ENCODE measurements around the gene LILRB2. TPM values are rescaled to one million over a fixed set of nuclear protein-coding genes. Genes with fewer than 3 reads are reported as not detected.
"Not testable (repeated sequence)": the region's sequence is repeated elsewhere in the genome, so short reads cannot be mapped to it uniquely, and the experiment has no call there.

Gene LILRB2
- total RNA-seq, 5 donors from 2014 or later (not counting 1 experiment from before 2014, with no cell fraction given) = 0.46 to 0.53 TPM; not detected in 3

- peaks cover 0 to 13% of the 10 kb centered on the region in 2 experiments for H3K27me3 ChIP-seq (replicated peaks in 1 of 2; ENCODE audit: control insufficient read depth in 2 of 2, extremely low read depth in 1 of 2, insufficient read depth in 2 of 2, low read length in 1 of 2)
- CTCF ChIA-PET = interaction anchor here in 1 of 2 donors (0.6 kb wide), 1 partner anchor 226 kb away, joined by 4 read pairs; no protein-coding TSS in a partner anchor
- H3K4me3 Mint-ChIP-seq; H3K9me3 Mint-ChIP-seq; H3K4me3 ChIP-seq (ENCODE audit: control insufficient read depth in 1 of 2, extremely low read depth in 1 of 2, low read length in 1 of 2); POLR2A ChIA-PET; H3K4me1 ChIP-seq (ENCODE audit: control insufficient read depth in 1 of 2, extremely low read depth in 1 of 2, insufficient read depth in 2 of 2, low read length in 2 of 2); ATAC-seq (replicated peaks in 1 of 4); H3K36me3 Mint-ChIP-seq; H3K27ac ChIP-seq (ENCODE audit: low read length); H3K36me3 ChIP-seq (ENCODE audit: control insufficient read depth in 2 of 2, extremely low read depth in 1 of 2, insufficient read depth in 1 of 2, low read length in 1 of 2); H3K9me3 ChIP-seq; H3K27ac Mint-ChIP-seq; DNase-seq: not testable (repeated sequence)
- H3K27me3 Mint-ChIP-seq = peaks cover 11 to 14% of the 10 kb centered on the region in 2 donors
- WGBS (ENCODE audit: insufficient coverage) = no CpG with 5 or more reads among the region's 13 CpGs
- H3K4me1 Mint-ChIP-seq = peaks cover 14 to 19% (median 16%) of the 10 kb centered on the region in 3 donors
These were observed 42.0 kb upstream of the LILRB2 start for GRCh38 chr19:54322934-54323333.

- H3K4me3 Mint-ChIP-seq; POLR2A ChIA-PET; DNase-seq; H3K27ac Mint-ChIP-seq; H3K4me3 ChIP-seq (ENCODE audit: control insufficient read depth in 1 of 2, extremely low read depth in 1 of 2, low read length in 1 of 2); H3K36me3 ChIP-seq (ENCODE audit: control insufficient read depth in 2 of 2, extremely low read depth in 1 of 2, insufficient read depth in 1 of 2, low read length in 1 of 2); ATAC-seq (replicated peaks in 1 of 4); H3K36me3 Mint-ChIP-seq; H3K9me3 Mint-ChIP-seq; H3K9me3 ChIP-seq; H3K4me1 ChIP-seq (ENCODE audit: control insufficient read depth in 1 of 2, extremely low read depth in 1 of 2, insufficient read depth in 2 of 2, low read length in 2 of 2); H3K27ac ChIP-seq (ENCODE audit: low read length): not testable (repeated sequence)
- WGBS (ENCODE audit: insufficient coverage) = 86% methylated on average over 4 of the region's 13 CpGs
- Mint-ChIP-seq H3K27me3 (peaks cover 14 to 15% of the 10 kb centered on the region in 2 donors), H3K4me1 (peaks cover 10 to 15% (median 12%) of the 10 kb centered on the region in 3 donors)
- CTCF ChIA-PET = interaction anchor here (0.6 kb wide), 2 partner anchors 77 to 225 kb away, joined by 4 read pairs; no protein-coding TSS in a partner anchor
- H3K27me3 ChIP-seq (replicated peaks in 1 of 2; ENCODE audit: control insufficient read depth in 2 of 2, extremely low read depth in 1 of 2, insufficient read depth in 2 of 2, low read length in 1 of 2) = peaks cover 0 to 19% of the 10 kb centered on the region in 2 experiments
These were observed 41.4 kb upstream of the LILRB2 start for GRCh38 chr19:54322295-54322694.

- H3K4me3 Mint-ChIP-seq = no peak overlapping the region
- CTCF ChIA-PET = no interaction called here
- no peaks in the 10 kb centered on the region for H3K9me3 Mint-ChIP-seq
- Histone ChIP-seq H3K4me1 (ENCODE audit: control insufficient read depth in 1 of 2, extremely low read depth in 1 of 2, insufficient read depth in 2 of 2, low read length in 2 of 2) (peaks cover 0 to 5% of the 10 kb centered on the region in 2 experiments), H3K4me3 (ENCODE audit: control insufficient read depth in 1 of 2, extremely low read depth in 1 of 2, low read length in 1 of 2) (no peak overlapping the region), H3K9me3 (no peaks in the 10 kb centered on the region), H3K36me3 (ENCODE audit: control insufficient read depth in 2 of 2, extremely low read depth in 1 of 2, insufficient read depth in 1 of 2, low read length in 1 of 2) (no peaks in the 10 kb centered on the region), H3K27me3 (replicated peaks in 1 of 2; ENCODE audit: control insufficient read depth in 2 of 2, extremely low read depth in 1 of 2, insufficient read depth in 2 of 2, low read length in 1 of 2) (peaks cover 0 to 34% of the 10 kb centered on the region in 2 experiments), H3K27ac (ENCODE audit: low read length) (no peak overlapping the region)
- DNase-seq = no peak
- ATAC-seq (replicated peaks in 1 of 4) = no peak
- POLR2A ChIA-PET = no interaction called here
- 95% methylated on average over 9 of the region's 14 CpGs for WGBS (ENCODE audit: insufficient coverage)
- H3K36me3 Mint-ChIP-seq = no peaks in the 10 kb centered on the region
- H3K4me1 Mint-ChIP-seq = peaks cover 1 to 4% (median 3%) of the 10 kb centered on the region in 3 donors
- no peak overlapping the region for H3K27ac Mint-ChIP-seq
- peaks cover 20 to 23% of the 10 kb centered on the region in 2 donors for H3K27me3 Mint-ChIP-seq
These were observed 39.2 kb upstream of the LILRB2 start for GRCh38 chr19:54319892-54320670.

GRCh38 chr19:54319049-54319448 lies 38.1 kb upstream of the LILRB2 start:
- Mint-ChIP-seq H3K27ac (no peak overlapping the region), H3K4me1 (peaks cover 0 to 2% (median 0%) of the 10 kb centered on the region in 3 donors), H3K27me3 (peaks cover 17 to 22% of the 10 kb centered on the region in 2 donors), H3K4me3 (no peak overlapping the region), H3K36me3 (no peaks in the 10 kb centered on the region), H3K9me3 (no peaks in the 10 kb centered on the region)
- Histone ChIP-seq H3K27me3 (replicated peaks in 1 of 2; ENCODE audit: control insufficient read depth in 2 of 2, extremely low read depth in 1 of 2, insufficient read depth in 2 of 2, low read length in 1 of 2) (peaks cover 0 to 34% of the 10 kb centered on the region in 2 experiments), H3K36me3 (ENCODE audit: control insufficient read depth in 2 of 2, extremely low read depth in 1 of 2, insufficient read depth in 1 of 2, low read length in 1 of 2) (no peaks in the 10 kb centered on the region), H3K4me3 (ENCODE audit: control insufficient read depth in 1 of 2, extremely low read depth in 1 of 2, low read length in 1 of 2) (no peak overlapping the region), H3K9me3 (no peaks in the 10 kb centered on the region), H3K4me1 (ENCODE audit: control insufficient read depth in 1 of 2, extremely low read depth in 1 of 2, insufficient read depth in 2 of 2, low read length in 2 of 2) (peaks cover 0 to 5% of the 10 kb centered on the region in 2 experiments), H3K27ac (ENCODE audit: low read length) (no peak overlapping the region)
- peak in 1 of 35 experiments; percentile 1 for DNase-seq
- ChIA-PET CTCF (no interaction called here), POLR2A (no interaction called here)
- no peak for ATAC-seq (replicated peaks in 1 of 4)
- 64% methylated on average over 5 of the region's 7 CpGs for WGBS (ENCODE audit: insufficient coverage)

- POLR2A ChIA-PET = no interaction called here
- no peaks in the 10 kb centered on the region for H3K9me3 ChIP-seq
These were observed 37.0 kb upstream of the LILRB2 start for GRCh38 chr19:54317965-54318240.

GRCh38 chr19:54317108-54317964 lies 36.4 kb upstream of the LILRB2 start:
- peaks cover 0 to 45% of the 10 kb centered on the region in 2 experiments for H3K27me3 ChIP-seq (replicated peaks in 1 of 2; ENCODE audit: control insufficient read depth in 2 of 2, extremely low read depth in 1 of 2, insufficient read depth in 2 of 2, low read length in 1 of 2)
- Mint-ChIP-seq H3K4me1 (peaks cover 0 to 2% (median 0%) of the 10 kb centered on the region in 3 donors), H3K27ac (no peak overlapping the region), H3K9me3 (no peaks in the 10 kb centered on the region), H3K36me3 (no peaks in the 10 kb centered on the region), H3K27me3 (peaks cover 26 to 37% of the 10 kb centered on the region in 2 donors), H3K4me3 (no peak overlapping the region)
- DNase-seq (peak in 1 of 35 experiments; percentile 15), ATAC-seq (replicated peaks in 1 of 4) (no peak)
- WGBS (ENCODE audit: insufficient coverage) = 94% methylated on average over 18 of the region's 29 CpGs
- H3K4me1 ChIP-seq (ENCODE audit: control insufficient read depth in 1 of 2, extremely low read depth in 1 of 2, insufficient read depth in 2 of 2, low read length in 2 of 2) = peaks cover 0 to 5% of the 10 kb centered on the region in 2 experiments
- no peaks in the 10 kb centered on the region for H3K36me3 ChIP-seq (ENCODE audit: control insufficient read depth in 2 of 2, extremely low read depth in 1 of 2, insufficient read depth in 1 of 2, low read length in 1 of 2)
- CTCF ChIA-PET = interaction anchor here in 1 of 2 donors (0.6 kb wide), 1 partner anchor 105 kb away, joined by 3 read pairs; no protein-coding TSS in a partner anchor
- H3K9me3 ChIP-seq = no peaks in the 10 kb centered on the region
- H3K4me3 ChIP-seq (ENCODE audit: control insufficient read depth in 1 of 2, extremely low read depth in 1 of 2, low read length in 1 of 2) = no peak overlapping the region
- no peak overlapping the region for H3K27ac ChIP-seq (ENCODE audit: low read length)
- POLR2A ChIA-PET = no interaction called here

More at GRCh38 chr19:54317965-54318240, 37.0 kb upstream of the LILRB2 start:
- ATAC-seq (replicated peaks in 1 of 4) = no peak
- Histone ChIP-seq H3K36me3 (ENCODE audit: control insufficient read depth in 2 of 2, extremely low read depth in 1 of 2, insufficient read depth in 1 of 2, low read length in 1 of 2) (no peaks in the 10 kb centered on the region), H3K4me1 (ENCODE audit: control insufficient read depth in 1 of 2, extremely low read depth in 1 of 2, insufficient read depth in 2 of 2, low read length in 2 of 2) (peaks cover 0 to 5% of the 10 kb centered on the region in 2 experiments), H3K4me3 (ENCODE audit: control insufficient read depth in 1 of 2, extremely low read depth in 1 of 2, low read length in 1 of 2) (no peak overlapping the region), H3K27me3 (replicated peaks in 1 of 2; ENCODE audit: control insufficient read depth in 2 of 2, extremely low read depth in 1 of 2, insufficient read depth in 2 of 2, low read length in 1 of 2) (peaks cover 0 to 39% of the 10 kb centered on the region in 2 experiments), H3K27ac (ENCODE audit: low read length) (no peak overlapping the region)
- Mint-ChIP-seq H3K9me3 (no peaks in the 10 kb centered on the region), H3K27me3 (peaks cover 22 to 32% of the 10 kb centered on the region in 2 donors), H3K4me3 (no peak overlapping the region), H3K36me3 (no peaks in the 10 kb centered on the region), H3K27ac (no peak overlapping the region), H3K4me1 (peaks cover 0 to 2% (median 0%) of the 10 kb centered on the region in 3 donors)
- CTCF ChIA-PET = no interaction called here
- DNase-seq = peak in 1 of 35 experiments; percentile 17
- 88% methylated on average over 7 of the region's 9 CpGs for WGBS (ENCODE audit: insufficient coverage)
